ENCODE data around the gene ST3GAL6.

Gene ST3GAL6

DNA sequence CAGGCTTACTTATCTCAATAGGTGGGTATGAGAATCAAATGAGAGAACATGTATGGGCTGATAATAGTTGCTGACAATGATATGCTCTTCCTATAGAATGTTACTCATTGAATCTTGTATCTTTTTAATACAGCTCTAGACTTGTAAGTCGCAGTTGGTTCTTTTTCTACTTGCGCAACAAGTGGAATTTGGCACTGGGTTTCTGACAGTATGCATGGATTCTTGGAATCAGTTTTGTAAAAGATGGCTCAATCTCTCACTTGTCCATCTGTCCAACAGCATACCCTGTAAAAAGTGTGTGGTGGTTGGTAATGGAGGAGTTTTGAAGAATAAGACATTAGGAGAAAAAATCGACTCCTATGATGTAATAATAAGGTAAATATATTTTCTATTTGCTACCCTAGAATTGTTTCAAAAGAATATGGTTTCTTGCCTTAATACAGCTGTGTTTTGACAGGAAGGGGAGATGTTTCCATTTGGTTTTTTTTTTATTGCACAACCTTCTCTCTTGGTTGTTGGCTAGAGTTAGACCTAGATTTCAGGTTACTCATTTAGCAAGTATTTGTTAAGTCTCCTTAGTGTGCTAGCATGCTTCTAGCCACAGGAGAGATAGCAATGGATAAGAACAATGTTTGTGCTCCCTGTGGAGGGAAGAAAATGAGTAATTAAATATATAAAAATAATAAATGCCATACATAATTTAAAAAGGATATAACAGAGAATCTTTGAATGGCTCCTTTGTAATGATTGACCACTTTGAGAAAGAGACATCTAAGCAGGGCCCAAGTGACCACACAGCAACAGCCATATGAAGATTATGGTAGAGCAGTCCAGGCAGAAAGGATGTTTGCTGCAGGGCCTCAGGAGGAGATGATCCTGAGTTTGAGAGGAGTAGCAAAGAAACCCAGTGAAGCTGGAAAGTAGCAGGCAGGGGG is 21.8 kb downstream of the ST3GAL6 start:
- H3K4me3 ChIP-seq: no peak overlapping the region
- DNase-seq (ENCODE audit: low spot score): no peak
- TF ChIP-seq, protein P1, sequence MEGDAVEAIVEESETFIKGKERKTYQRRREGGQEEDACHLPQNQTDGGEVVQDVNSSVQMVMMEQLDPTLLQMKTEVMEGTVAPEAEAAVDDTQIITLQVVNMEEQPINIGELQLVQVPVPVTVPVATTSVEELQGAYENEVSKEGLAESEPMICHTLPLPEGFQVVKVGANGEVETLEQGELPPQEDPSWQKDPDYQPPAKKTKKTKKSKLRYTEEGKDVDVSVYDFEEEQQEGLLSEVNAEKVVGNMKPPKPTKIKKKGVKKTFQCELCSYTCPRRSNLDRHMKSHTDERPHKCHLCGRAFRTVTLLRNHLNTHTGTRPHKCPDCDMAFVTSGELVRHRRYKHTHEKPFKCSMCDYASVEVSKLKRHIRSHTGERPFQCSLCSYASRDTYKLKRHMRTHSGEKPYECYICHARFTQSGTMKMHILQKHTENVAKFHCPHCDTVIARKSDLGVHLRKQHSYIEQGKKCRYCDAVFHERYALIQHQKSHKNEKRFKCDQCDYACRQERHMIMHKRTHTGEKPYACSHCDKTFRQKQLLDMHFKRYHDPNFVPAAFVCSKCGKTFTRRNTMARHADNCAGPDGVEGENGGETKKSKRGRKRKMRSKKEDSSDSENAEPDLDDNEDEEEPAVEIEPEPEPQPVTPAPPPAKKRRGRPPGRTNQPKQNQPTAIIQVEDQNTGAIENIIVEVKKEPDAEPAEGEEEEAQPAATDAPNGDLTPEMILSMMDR (IDR thresholded peaks at IDR 0.05): no peak
- H3K27ac ChIP-seq: peak overlapping the region in 1 of 2 donors; percentile 80

DNA sequence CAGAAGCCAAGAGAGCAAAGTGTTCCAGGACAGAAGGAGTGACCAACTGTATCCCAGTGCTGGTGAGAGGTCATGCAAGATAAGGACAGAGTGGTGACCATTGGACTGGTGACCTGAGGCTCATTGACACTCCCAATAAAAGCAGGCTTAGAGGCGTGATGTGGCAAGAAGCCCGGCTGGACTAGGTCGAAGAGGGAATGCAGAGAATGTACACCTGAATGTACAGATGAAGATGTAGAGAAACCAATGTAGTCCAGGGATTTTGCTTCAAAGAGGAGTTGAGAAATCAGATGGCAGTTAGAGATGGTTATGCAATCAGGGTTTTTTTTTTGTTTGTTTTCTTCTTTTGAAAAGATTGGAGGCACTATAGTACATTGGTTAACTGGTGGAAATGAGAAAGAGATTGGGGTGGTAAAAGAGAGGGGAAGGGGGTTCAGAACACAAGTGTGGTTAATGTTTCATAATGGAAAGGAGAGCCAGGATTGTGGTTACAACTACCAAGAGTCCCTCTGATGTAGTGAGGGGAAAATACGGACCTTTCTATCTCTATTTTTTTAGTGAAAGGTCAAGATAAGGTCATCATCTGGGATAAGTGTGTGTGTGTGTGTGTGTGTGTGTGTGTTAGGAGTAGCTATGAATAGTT is 23.3 kb downstream of the ST3GAL6 start:
- TF ChIP-seq, protein P1 (IDR thresholded peaks at IDR 0.05): no peak
- no peak overlapping the region for H3K27ac ChIP-seq
- H3K4me3 ChIP-seq: no peak overlapping the region
- DNase-seq (ENCODE audit: low spot score): no peak

DNA sequence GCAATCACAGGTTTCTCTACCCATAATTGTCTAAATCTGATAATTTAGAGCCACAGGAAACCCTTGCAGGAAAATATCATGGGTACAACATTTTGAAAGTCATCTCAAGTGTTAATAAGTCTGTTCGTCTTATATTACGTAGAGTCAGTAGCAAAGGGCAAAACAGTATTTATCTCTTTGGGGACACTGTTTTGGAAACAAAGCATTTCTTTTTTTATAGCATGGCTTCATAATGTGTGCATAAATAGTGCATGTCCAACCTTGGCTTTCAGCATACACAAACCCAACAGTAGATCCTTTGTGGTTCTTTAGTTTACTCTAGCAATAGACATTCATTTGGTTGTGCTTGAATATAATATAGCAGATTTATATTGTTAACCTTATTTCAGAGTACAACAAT is 24.0 kb downstream of the ST3GAL6 start:
- Histone ChIP-seq H3K4me3 (no peak overlapping the region), H3K27ac (no peak overlapping the region)
- TF ChIP-seq, protein P1 (IDR thresholded peaks at IDR 0.05): no peak
- no peak for DNase-seq (ENCODE audit: low spot score)

DNA sequence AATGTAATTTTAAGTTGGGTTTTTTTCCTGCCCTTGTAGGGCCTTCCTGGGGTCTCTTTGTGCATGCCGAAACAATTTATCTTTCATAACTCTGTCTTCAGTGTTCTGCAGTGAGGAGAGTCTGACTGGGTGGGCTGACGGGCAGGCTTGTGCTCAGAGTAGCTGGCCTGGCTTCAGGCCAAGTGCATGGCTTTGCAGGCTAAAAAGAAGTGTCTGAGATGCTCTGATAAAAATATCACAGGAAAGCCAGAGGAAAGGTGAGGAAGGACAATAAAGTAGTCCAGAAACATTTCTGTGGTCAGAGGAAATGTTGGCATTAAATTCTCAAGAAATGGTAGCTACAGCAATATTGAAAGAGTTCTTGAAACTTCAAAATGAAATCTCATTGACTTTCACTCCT is 25.5 kb downstream of the ST3GAL6 start:
- Histone ChIP-seq H3K4me3 (no peak overlapping the region), H3K27ac (no peak overlapping the region)
- TF ChIP-seq, protein P1 (IDR thresholded peaks at IDR 0.05): no peak
- DNase-seq (ENCODE audit: low spot score): no peak

DNA sequence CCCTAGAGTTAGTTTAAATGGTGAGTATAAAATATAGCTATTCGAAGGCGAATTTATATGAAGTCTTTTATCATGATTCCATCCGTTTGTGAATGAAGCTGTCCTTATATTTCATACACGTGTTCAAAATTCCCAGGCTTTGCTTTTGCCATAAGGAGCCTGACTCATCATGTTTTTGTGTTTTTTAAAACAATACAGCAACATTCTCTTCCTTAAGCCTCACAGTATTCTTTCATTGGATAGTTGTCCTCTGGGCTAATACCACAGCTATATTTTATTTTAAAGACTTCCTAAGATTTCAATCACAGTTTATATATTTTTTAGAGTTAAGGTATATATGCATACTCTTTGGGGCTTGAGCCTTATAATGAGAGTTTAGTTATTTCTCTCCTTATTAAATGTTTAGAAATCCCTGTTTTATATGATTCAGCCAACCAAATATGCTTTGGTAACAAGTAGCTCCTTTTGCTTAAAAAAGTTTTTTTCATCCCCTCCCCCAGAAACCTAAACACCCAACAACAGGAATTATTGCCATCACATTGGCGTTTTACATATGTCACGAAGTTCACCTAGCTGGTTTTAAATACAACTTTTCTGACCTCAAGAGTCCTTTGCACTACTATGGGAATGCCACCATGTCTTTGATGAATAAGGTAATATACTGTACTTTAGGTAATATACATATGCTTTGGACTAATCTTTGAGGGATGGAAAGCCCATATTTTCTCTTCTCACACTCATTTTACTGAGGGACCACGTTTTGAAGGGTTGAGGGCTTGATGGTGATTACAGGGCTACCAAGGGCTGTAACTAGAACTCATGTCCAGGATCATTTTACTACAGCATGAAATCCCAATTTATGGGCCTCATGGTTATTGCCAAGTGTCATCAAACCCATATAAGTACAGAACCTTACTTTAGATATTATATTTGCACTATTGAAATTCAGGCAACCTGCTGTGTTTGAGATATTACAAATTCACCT is 28.5 kb downstream of the ST3GAL6 start:
- TF ChIP-seq, protein P1 (IDR thresholded peaks at IDR 0.05): no peak
- Histone ChIP-seq H3K4me3 (no peak overlapping the region), H3K27ac (no peak overlapping the region)
- DNase-seq (ENCODE audit: low spot score): no peak

DNA sequence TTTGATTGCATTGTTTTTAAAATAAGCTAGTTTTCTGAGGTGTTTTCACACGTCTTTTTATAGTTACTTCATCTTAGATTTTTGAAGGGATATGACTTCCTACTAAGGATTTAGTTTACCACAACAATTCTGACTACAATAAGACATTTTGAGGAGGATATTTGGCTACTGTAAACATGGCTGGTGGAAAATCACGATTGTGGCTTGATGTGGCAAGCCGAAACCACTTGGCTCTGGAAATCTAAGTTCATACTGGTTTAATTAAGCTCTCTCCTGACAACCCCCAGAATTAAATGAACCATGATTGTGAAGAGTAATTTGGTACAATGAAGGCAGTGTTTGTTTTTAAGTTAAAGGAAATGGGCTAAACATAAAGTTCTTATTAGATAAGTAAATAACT is 30.8 kb downstream of the ST3GAL6 start:
- Histone ChIP-seq H3K27ac (no peak overlapping the region), H3K4me3 (no peak overlapping the region)
- TF ChIP-seq, protein P1 (IDR thresholded peaks at IDR 0.05): no peak
- no peak for DNase-seq (ENCODE audit: low spot score)
